CD14-positive monocyte (primary cell): ENCODE results near the gene ABCC5. TPM values are rescaled to one million over a fixed set of nuclear protein-coding genes. Genes with fewer than 3 reads are reported as not detected.

ENCODE experiments used
- DNase-seq, 3 donors: peaks; one replicate each; pipeline ENCODE4 v3.0.0-alpha.2; 2011 to 2022
- H2AFZ ChIP-seq: 2 replicates; pipeline ENCODE4 v1.6.0; 2012; ENCODE audit warnings: mild to moderate bottlenecking, low read depth, low read length, inconsistent platforms; ENCODE audit not compliant: insufficient read depth, poor library complexity, severe bottlenecking
- H3K27ac ChIP-seq, 2 donors: 1 replicate in 1 of 2; 2 replicates in 1 of 2; pipeline ENCODE4 v1.5.1; 2012 to 2013; ENCODE audit warnings: low read length in 2 of 2, control low read depth in 1 of 2, inconsistent platforms in 1 of 2, low read depth in 1 of 2, mild to moderate bottlenecking in 1 of 2
- H3K27me3 ChIP-seq, 2 donors: one replicate each; pipeline versions ENCODE4 v1.6.0 to v1.6.1; 2011 to 2013; ENCODE audit warnings: low read length in 2 of 2; ENCODE audit not compliant: control insufficient read depth in 2 of 2, insufficient read depth in 2 of 2
- H3K36me3 ChIP-seq, 2 donors: replicated peaks in 1 of 2; 1 replicate in 1 of 2; 2 replicates in 1 of 2; pipeline versions ENCODE4 v1.5.1 to v1.6.1; 2012 to 2013; ENCODE audit warnings: low read length in 2 of 2, control low read depth in 1 of 2, inconsistent platforms in 1 of 2, mild to moderate bottlenecking in 1 of 2; ENCODE audit not compliant: insufficient read depth in 2 of 2, control insufficient read depth in 1 of 2
- H3K4me1 ChIP-seq, 2 donors: 1 replicate in 1 of 2; 2 replicates in 1 of 2; pipeline versions ENCODE4 v1.5.1 to v1.6.1; 2012 to 2013; ENCODE audit warnings: low read length in 2 of 2, control low read depth in 1 of 2, inconsistent platforms in 1 of 2, mild to moderate bottlenecking in 1 of 2, moderate library complexity in 1 of 2; ENCODE audit not compliant: insufficient read depth in 2 of 2, control insufficient read depth in 1 of 2
- H3K4me2 ChIP-seq: replicated peaks from 2 replicates; pipeline ENCODE3; 2012; ENCODE audit warnings: low read length, moderate library complexity, mild to moderate bottlenecking; ENCODE audit not compliant: poor library complexity, severe bottlenecking; ENCODE audit errors: extremely low read depth
- H3K4me3 ChIP-seq, 3 experiments: fragments of 200-600 bp in 1 of 3; sonication (generic) in 1 of 3; replicated peaks in 1 of 3; 1 replicate in 2 of 3; 2 replicates in 1 of 3; pipeline ENCODE4 v1.5.1; 2011 to 2013; ENCODE audit warnings: low read length in 3 of 3, mild to moderate bottlenecking in 3 of 3, control low read depth in 2 of 3, low read depth in 2 of 3, inconsistent platforms in 1 of 3, moderate library complexity in 1 of 3
- H3K79me2 ChIP-seq: 2 replicates; pipeline ENCODE4 v1.6.0; 2012; ENCODE audit warnings: mild to moderate bottlenecking, control low read depth, inconsistent platforms, low read length, moderate library complexity; ENCODE audit not compliant: insufficient read depth
- H3K9ac ChIP-seq: 2 replicates; pipeline ENCODE4 v1.6.0; 2017; ENCODE audit warnings: low read length, mild to moderate bottlenecking; ENCODE audit not compliant: insufficient read depth, poor library complexity, severe bottlenecking
- H3K9me3 ChIP-seq, 2 donors: replicated peaks in 1 of 2; 1 replicate in 1 of 2; 2 replicates in 1 of 2; pipeline versions ENCODE4 v1.5.1 to v1.6.1; 2012 to 2013; ENCODE audit warnings: low read length in 2 of 2, control low read depth in 1 of 2; ENCODE audit not compliant: control insufficient read depth in 1 of 2, insufficient read depth in 1 of 2
- H4K20me1 ChIP-seq: 2 replicates; pipeline ENCODE4 v1.6.0; 2012; ENCODE audit warnings: mild to moderate bottlenecking, low read length, control low read depth, moderate library complexity; ENCODE audit not compliant: insufficient read depth
- H3K27ac Mint-ChIP-seq, 7 donors: one replicate each; pipeline ENCODE4 v1.8.0; 2020; ENCODE audit warnings: mild to moderate bottlenecking in 7 of 7, mixed read lengths in 7 of 7, moderate library complexity in 6 of 7, inconsistent platforms in 2 of 7
- H3K27me3 Mint-ChIP-seq, 3 donors: one replicate each; pipeline ENCODE4 v1.8.0; 2021 to 2022; ENCODE audit warnings: low read depth in 3 of 3, mild to moderate bottlenecking in 3 of 3, mixed read lengths in 3 of 3, moderate library complexity in 3 of 3, inconsistent platforms in 1 of 3
- H3K36me3 Mint-ChIP-seq, 2 donors: one replicate each; pipeline ENCODE4 v1.8.0; 2020; ENCODE audit warnings: mixed read lengths in 2 of 2, inconsistent platforms in 1 of 2, mild to moderate bottlenecking in 1 of 2
- H3K4me1 Mint-ChIP-seq: one replicate; pipeline ENCODE4 v1.8.0; 2020; ENCODE audit warnings: mild to moderate bottlenecking, mixed read lengths
- H3K4me3 Mint-ChIP-seq, 2 donors: one replicate each; pipeline ENCODE4 v1.8.0; 2020; ENCODE audit warnings: mild to moderate bottlenecking in 2 of 2, mixed read lengths in 2 of 2, moderate library complexity in 1 of 2
- H3K9me3 Mint-ChIP-seq, 7 donors: one replicate each; pipeline ENCODE4 v1.8.0; 2020 to 2022; ENCODE audit warnings: mixed read lengths in 7 of 7, mild to moderate bottlenecking in 6 of 7, moderate library complexity in 6 of 7, inconsistent platforms in 2 of 7
- WGBS: methylation state at CpG from one replicate; pipeline ENCODE4 v1.1.5; 2013; ENCODE audit warnings: missing lambda C conversion rate; ENCODE audit not compliant: insufficient coverage; 5-methylcytosine and 5-hydroxymethylcytosine counted together
- intact Hi-C, 2 donors: fragments of 100-400 bp; cut with micrococcal nuclease; formaldehyde crosslinking; loops; one replicate each; pipeline versions ENCODE4 v1.15.0 to v1.15.1; 2023
- polyA plus RNA-seq, 3 donors: library from polyadenylated mRNA; depleted of rRNA in 1 of 3; unstranded in 2 of 3; stranded (reverse) in 1 of 3; fragments of 300-500 nt in 2 of 3; fragments of >200 nt in 1 of 3; fragmentation: Illumina TruSeq in 2 of 3; gene quantifications; 1 replicate in 2 of 3; 2 replicates in 1 of 3; pipeline ENCODE4 v1.2.3, GENCODE V29; 2012 to 2021
- TF ChIP-seq, protein P1 (sequence below): fragments of 200-600 bp; IDR thresholded peaks from one replicate; pipeline ENCODE4 v1.8.0; 2022; ENCODE audit warnings: antibody characterized with exemption, mild to moderate bottlenecking

ABCC5 gene
- polyA plus RNA-seq, 3 donors: 6.2 to 30.9 (median 7.7) TPM

DNA sequence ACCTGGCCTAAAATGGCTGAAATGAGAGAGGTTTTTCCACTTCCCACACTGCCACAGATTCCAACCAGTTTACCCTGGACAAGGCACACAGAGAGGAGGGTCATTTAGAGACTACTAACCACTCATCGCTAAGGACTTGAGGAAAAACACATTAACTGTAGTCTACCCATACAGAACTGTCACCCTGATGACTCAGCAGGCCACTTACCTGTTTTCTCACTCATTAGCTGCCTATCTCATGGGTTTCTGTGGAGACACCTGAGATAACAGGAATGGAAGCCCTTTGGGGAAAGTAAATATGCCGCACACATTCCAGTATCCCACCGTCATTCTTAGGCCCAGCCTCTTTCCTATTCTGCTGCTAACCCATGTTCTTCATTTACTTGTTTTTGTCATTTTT lies 50.0 kb downstream of the ABCC5 start:
- Histone ChIP-seq H3K4me2 (no peak overlapping the region), H3K79me2 (no peaks in the 10 kb centered on the region), H3K9me3 (no peaks in the 10 kb centered on the region), H3K27ac (no peak overlapping the region), H2AFZ (no peak overlapping the region), H3K36me3 (peaks cover 25 to 93% of the 10 kb centered on the region in 2 donors), H3K27me3 (no peaks in the 10 kb centered on the region), H4K20me1 (no peaks in the 10 kb centered on the region), H3K4me3 (no peak overlapping the region), H3K4me1 (no peaks in the 10 kb centered on the region), H3K9ac (no peak overlapping the region)
- Mint-ChIP-seq H3K4me3 (no peak overlapping the region), H3K27me3 (peaks cover 0 to 4% (median 0%) of the 10 kb centered on the region in 3 donors), H3K4me1 (no peaks in the 10 kb centered on the region), H3K9me3 (peaks cover 0 to 2% (median 0%) of the 10 kb centered on the region in 7 donors), H3K36me3 (peaks cover 64 to 65% of the 10 kb centered on the region in 2 donors), H3K27ac (no peak overlapping the region)
- no CpG with 5 or more reads among the region's 3 CpGs for WGBS
- intact Hi-C loops: no loop called here
- no peak for DNase-seq
- TF ChIP-seq, protein P1, sequence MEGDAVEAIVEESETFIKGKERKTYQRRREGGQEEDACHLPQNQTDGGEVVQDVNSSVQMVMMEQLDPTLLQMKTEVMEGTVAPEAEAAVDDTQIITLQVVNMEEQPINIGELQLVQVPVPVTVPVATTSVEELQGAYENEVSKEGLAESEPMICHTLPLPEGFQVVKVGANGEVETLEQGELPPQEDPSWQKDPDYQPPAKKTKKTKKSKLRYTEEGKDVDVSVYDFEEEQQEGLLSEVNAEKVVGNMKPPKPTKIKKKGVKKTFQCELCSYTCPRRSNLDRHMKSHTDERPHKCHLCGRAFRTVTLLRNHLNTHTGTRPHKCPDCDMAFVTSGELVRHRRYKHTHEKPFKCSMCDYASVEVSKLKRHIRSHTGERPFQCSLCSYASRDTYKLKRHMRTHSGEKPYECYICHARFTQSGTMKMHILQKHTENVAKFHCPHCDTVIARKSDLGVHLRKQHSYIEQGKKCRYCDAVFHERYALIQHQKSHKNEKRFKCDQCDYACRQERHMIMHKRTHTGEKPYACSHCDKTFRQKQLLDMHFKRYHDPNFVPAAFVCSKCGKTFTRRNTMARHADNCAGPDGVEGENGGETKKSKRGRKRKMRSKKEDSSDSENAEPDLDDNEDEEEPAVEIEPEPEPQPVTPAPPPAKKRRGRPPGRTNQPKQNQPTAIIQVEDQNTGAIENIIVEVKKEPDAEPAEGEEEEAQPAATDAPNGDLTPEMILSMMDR: no peak

DNA sequence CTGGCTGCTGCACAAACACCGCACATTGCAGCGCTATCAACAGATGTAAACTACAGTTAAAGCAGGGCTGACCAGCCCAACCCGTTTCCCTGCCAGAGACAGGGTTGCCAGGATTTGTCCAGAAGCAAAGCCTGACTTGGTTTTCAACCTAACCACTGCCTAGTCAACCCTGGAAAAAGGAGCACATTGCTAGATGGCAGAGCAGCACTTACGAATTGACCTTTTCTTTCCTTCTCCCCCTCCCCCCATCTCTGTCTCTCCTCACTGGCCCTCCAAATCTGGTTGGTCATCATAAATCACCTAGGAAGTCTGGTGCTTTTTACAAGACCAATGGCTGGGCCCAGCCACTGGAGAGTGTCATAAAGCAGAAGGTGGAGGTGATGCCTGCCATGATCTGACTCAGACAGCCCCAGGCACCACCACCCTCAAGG lies 51.3 kb downstream of the ABCC5 start:
- H3K9me3 ChIP-seq: no peaks in the 10 kb centered on the region
- Mint-ChIP-seq H3K36me3 (peaks cover 56 to 57% of the 10 kb centered on the region in 2 donors), H3K4me1 (no peaks in the 10 kb centered on the region), H3K27ac (peak overlapping the region in 2 of 7 donors; percentile 26 to 41), H3K27me3 (peaks cover 0 to 4% (median 0%) of the 10 kb centered on the region in 3 donors), H3K4me3 (no peak overlapping the region), H3K9me3 (peaks cover 0 to 2% (median 0%) of the 10 kb centered on the region in 7 donors)
- intact Hi-C loops: no loop called here
- no peak overlapping the region for H3K4me2 ChIP-seq
- TF ChIP-seq, protein P1: no peak
- H4K20me1 ChIP-seq: no peaks in the 10 kb centered on the region
- DNase-seq: no peak
- no peak overlapping the region for H3K27ac ChIP-seq
- H3K36me3 ChIP-seq: peaks cover 25 to 85% of the 10 kb centered on the region in 2 donors
- H3K27me3 ChIP-seq: no peaks in the 10 kb centered on the region
- H2AFZ ChIP-seq: no peak overlapping the region
- 95% methylated on average over 3 of the region's 4 CpGs for WGBS
- H3K4me3 ChIP-seq: no peak overlapping the region
- no peak overlapping the region for H3K9ac ChIP-seq
- H3K4me1 ChIP-seq: no peaks in the 10 kb centered on the region
- no peaks in the 10 kb centered on the region for H3K79me2 ChIP-seq
